Keratinocyte (primary cell): Measurements from ENCODE around the gene ATF4. TPM values are rescaled to one million over a fixed set of nuclear protein-coding genes. Genes with fewer than 3 reads are reported as not detected.

ENCODE experiments used
- DNase-seq: peaks from one replicate; pipeline ENCODE4 v3.0.0-alpha.2; 2011; ENCODE audit warnings: low read depth, missing footprints, low spot score
- FAIRE-seq: peaks from 2 replicates; lab custom pipeline; 2011; peaks lifted over from hg19 to GRCh38; lab: Jason Lieb, UNC
- H2AFZ ChIP-seq: 2 replicates; pipeline ENCODE4 v1.6.0; 2012; ENCODE audit warnings: low read length, control low read depth, inconsistent platforms; ENCODE audit not compliant: control insufficient read depth
- H3K27ac ChIP-seq: 2 replicates; pipeline ENCODE4 v1.5.1; 2011; ENCODE audit warnings: low read length; ENCODE audit not compliant: control insufficient read depth, insufficient read depth
- H3K27me3 ChIP-seq: 3 replicates; pipeline ENCODE4 v1.6.0; 2011; ENCODE audit warnings: low read length; ENCODE audit not compliant: control insufficient read depth, insufficient read depth; ENCODE audit errors: extremely low read depth
- H3K36me3 ChIP-seq, 2 experiments: 2 replicates in 1 of 2; 3 replicates in 1 of 2; pipeline ENCODE4 v1.5.1; 2011; ENCODE audit warnings: low read length in 2 of 2, mild to moderate bottlenecking in 1 of 2; ENCODE audit not compliant: control insufficient read depth in 2 of 2, insufficient read depth in 2 of 2; ENCODE audit errors: extremely low read depth in 1 of 2
- H3K4me1 ChIP-seq: 3 replicates; pipeline ENCODE4 v1.5.1; 2011; ENCODE audit warnings: low read length; ENCODE audit not compliant: control insufficient read depth, insufficient read depth; ENCODE audit errors: extremely low read depth
- H3K4me2 ChIP-seq: 3 replicates; pipeline ENCODE4 v1.6.0; 2011; ENCODE audit warnings: low read depth, low read length; ENCODE audit not compliant: control insufficient read depth, insufficient read depth; ENCODE audit errors: extremely low read depth
- H3K4me3 ChIP-seq, 3 experiments: fragments of 200-600 bp in 1 of 3; sonication (generic) in 1 of 3; 2 replicates in 2 of 3; 3 replicates in 1 of 3; pipeline ENCODE4 v1.5.1; 2011 to 2016; ENCODE audit warnings: low read length in 3 of 3, mild to moderate bottlenecking in 3 of 3, control low read depth in 2 of 3, inconsistent platforms in 1 of 3, low read depth in 1 of 3, mixed read lengths in 1 of 3, mixed run types in 1 of 3, moderate library complexity in 1 of 3; ENCODE audit not compliant: control insufficient read depth in 2 of 3, insufficient read depth in 2 of 3; ENCODE audit errors: extremely low read depth in 1 of 3
- H3K79me2 ChIP-seq: 2 replicates; pipeline ENCODE4 v1.6.0; 2012; ENCODE audit warnings: low read length; ENCODE audit not compliant: control insufficient read depth, insufficient read depth
- H3K9ac ChIP-seq: 3 replicates; pipeline ENCODE4 v1.6.0; 2011; ENCODE audit warnings: low read length; ENCODE audit not compliant: control insufficient read depth, insufficient read depth; ENCODE audit errors: extremely low read depth
- H3K9me1 ChIP-seq: 3 replicates; pipeline ENCODE4 v1.6.0; 2011; ENCODE audit warnings: low read length; ENCODE audit not compliant: control insufficient read depth, insufficient read depth; ENCODE audit errors: extremely low read depth
- H3K9me3 ChIP-seq: 2 replicates; pipeline ENCODE4 v1.5.1; 2012; ENCODE audit warnings: low read depth, low read length; ENCODE audit not compliant: control insufficient read depth
- H4K20me1 ChIP-seq: 3 replicates; pipeline ENCODE4 v1.6.0; 2011; ENCODE audit warnings: low read length; ENCODE audit not compliant: control insufficient read depth, insufficient read depth; ENCODE audit errors: extremely low read depth
- CTCF ChIP-seq, 3 experiments: IDR thresholded peaks in 1 of 3; conservative IDR thresholded peaks in 1 of 3; optimal IDR thresholded peaks in 1 of 3; 2 replicates in 2 of 3; 3 replicates in 1 of 3; pipeline versions ENCODE3 to v1.5.1; 2011; ENCODE audit warnings: low read length in 3 of 3, mild to moderate bottlenecking in 3 of 3, moderate library complexity in 2 of 3, control low read depth in 1 of 3, inconsistent platforms in 1 of 3; ENCODE audit not compliant: insufficient read depth in 2 of 3; ENCODE audit errors: extremely low read depth in 1 of 3
- EZH2 ChIP-seq: IDR thresholded peaks from one replicate; pipeline ENCODE4 v1.6.1; 2012; ENCODE audit warnings: inconsistent platforms, mild to moderate bottlenecking, low read length, moderate library complexity
- dilution Hi-C: fragments of 300-500 bp; cut with MboI; formaldehyde crosslinking; loops from one replicate; pipeline ENCODE4 v1.7.0; 2020; ENCODE audit warnings: low sequenced_read_pairs; ENCODE audit not compliant: extremely low pct_ligation_motif_present
- polyA minus RNA-seq, 3 experiments: library from RNA; depleted of rRNA, polyadenylated mRNA; stranded (reverse); fragments of >200 nt; gene quantifications; 1 replicate in 1 of 3; 2 replicates in 1 of 3; 3 replicates in 1 of 3; pipeline ENCODE4 v1.2.3, GENCODE V29; 2011
- polyA plus RNA-seq, 5 experiments: library from polyadenylated mRNA; depleted of rRNA in 3 of 5; stranded (reverse) in 3 of 5; stranded (forward) in 1 of 5; unstranded in 1 of 5; fragments of >200 nt; gene quantifications; 1 replicate in 1 of 5; 2 replicates in 3 of 5; 3 replicates in 1 of 5; pipeline versions ENCODE4 v1.2.1 to v1.2.3, GENCODE V29; 2011 to 2012; ENCODE audit warnings: missing spikeins in 2 of 5, low read depth in 1 of 5, low replicate concordance in 1 of 5

The ATF4 gene
- polyA plus RNA-seq: 590 to 629 TPM (median 597 TPM) in 3 replicates
- polyA plus RNA-seq (2011; ENCODE audit: low read depth): 405 TPM
- polyA plus RNA-seq (2011; cell fraction: cytosol; rRNA removed): 667 and 669 TPM in 2 replicates
- polyA plus RNA-seq (2011; cell fraction: nucleus; rRNA removed): 723 and 754 TPM in 2 replicates
- polyA plus RNA-seq (2012; ENCODE audit: low replicate concordance): 334 and 628 TPM in 2 replicates
- 96.8 to 185 TPM (median 173 TPM) in 3 replicates for polyA minus RNA-seq
- polyA minus RNA-seq (2011; cell fraction: cytosol; rRNA and poly(A)+ RNA removed): 150 TPM
- polyA minus RNA-seq (2011; cell fraction: nucleus; rRNA and poly(A)+ RNA removed): 73.9 and 83.2 TPM in 2 replicates

GRCh38 chr22:39520226-39521105, at the start of gene ATF4:
TSS of gene ATF4 (plus strand) at chr22:39520562. CDS start at chr22:39521446, 884 bp downstream.
- TF ChIP-seq CTCF (optimal IDR thresholded peaks at IDR 0.05 in 1 of 3, IDR thresholded peaks at IDR 0.05 in 1 of 3, conservative IDR thresholded peaks at IDR 0.05 in 1 of 3; ENCODE audit: extremely low read depth in 1 of 3, insufficient read depth in 2 of 3, low read length in 3 of 3) (no peak), EZH2 (no peak)
- Histone ChIP-seq H2AFZ (peak within 1 kb of the TSS; percentile 98), H3K9ac (peak within 1 kb of the TSS; percentile 99), H3K27me3 (no peaks in the 10 kb centered on the region), H3K9me3 (no peaks in the 10 kb centered on the region), H3K4me1 (peaks cover 21% of the 10 kb centered on the region), H4K20me1 (peaks cover 41% of the 10 kb centered on the region), H3K27ac (peak within 1 kb of the TSS; percentile 97), H3K4me2 (peak within 1 kb of the TSS; percentile 96), H3K4me3 (peak within 1 kb of the TSS; percentile 79 to 93 (median 86)), H3K79me2 (peaks cover 27% of the 10 kb centered on the region), H3K9me1 (peaks cover 2% of the 10 kb centered on the region), H3K36me3 (peaks cover 19 to 38% of the 10 kb centered on the region in 2 experiments)
- FAIRE-seq (no peak), DNase-seq (peak; percentile 58)
- dilution Hi-C loops: no loop called here

- Histone ChIP-seq H2AFZ (no peak overlapping the region), H3K4me1 (peaks cover 6% of the 10 kb centered on the region), H4K20me1 (peaks cover 2% of the 10 kb centered on the region), H3K9ac (no peak overlapping the region), H3K36me3 (no peaks in the 10 kb centered on the region), H3K79me2 (no peaks in the 10 kb centered on the region), H3K9me1 (no peaks in the 10 kb centered on the region), H3K27ac (no peak overlapping the region), H3K9me3 (no peaks in the 10 kb centered on the region), H3K4me3 (no peak overlapping the region), H3K4me2 (no peak overlapping the region), H3K27me3 (peaks cover 21% of the 10 kb centered on the region)
- DNase-seq: no peak
- no peak for TF ChIP-seq EZH2
- TF ChIP-seq CTCF (optimal IDR thresholded peaks at IDR 0.05 in 1 of 3, IDR thresholded peaks at IDR 0.05 in 1 of 3, conservative IDR thresholded peaks at IDR 0.05 in 1 of 3; ENCODE audit: extremely low read depth in 1 of 3, insufficient read depth in 2 of 3, low read length in 3 of 3): no peak
- no peak for FAIRE-seq
- dilution Hi-C loops: no loop called here
These were observed 48.8 kb upstream of the ATF4 start for GRCh38 chr22:39471381-39472141.
